HG03139 (cell line): Measurements from ENCODE around the gene UACA.
"Not testable (repeated sequence)": the region's sequence is repeated elsewhere in the genome, so short reads cannot be mapped to it uniquely, and the experiment has no call there.

Experiments used
- ATAC-seq: cut with Tn5 transposase; IDR thresholded peaks from one replicate; pipeline ENCODE4 v1.9.1; 2021; ENCODE audit not compliant: unreplicated experiment

UACA gene

GRCh38 chr15:70669006-70669602 lies 94.3 kb downstream of the UACA start:
- no peak for ATAC-seq

GRCh38 chr15:70665599-70665998 lies 97.8 kb downstream of the UACA start:
- ATAC-seq = no peak

GRCh38 chr15:70664494-70664893 lies 98.9 kb downstream of the UACA start:
- no peak for ATAC-seq

- ATAC-seq = not testable (repeated sequence)
Observed at GRCh38 chr15:70663069-70663468, 100.3 kb downstream of the UACA start.

- no peak for ATAC-seq
Observed at GRCh38 chr15:70659662-70660061, 103.7 kb downstream of the UACA start.

GRCh38 chr15:70658641-70659040 lies 104.7 kb downstream of the UACA start:
- no peak for ATAC-seq

GRCh38 chr15:70653426-70653825 lies 109.9 kb downstream of the UACA start:
- no peak for ATAC-seq

GRCh38 chr15:70652341-70652740 lies 111.0 kb downstream of the UACA start:
- ATAC-seq = no peak

- no peak for ATAC-seq
Observed at GRCh38 chr15:70651303-70651845, 112.0 kb downstream of the UACA start.

- no peak for ATAC-seq
Observed at GRCh38 chr15:70650567-70651302, 112.6 kb downstream of the UACA start.

- ATAC-seq = no peak
Observed at GRCh38 chr15:70647396-70647795, 116.0 kb downstream of the UACA start.

GRCh38 chr15:70646169-70646568 lies 117.2 kb downstream of the UACA start:
- ATAC-seq = no peak

GRCh38 chr15:70643783-70644125 lies 119.6 kb downstream of the UACA start:
- ATAC-seq = no peak

GRCh38 chr15:70643106-70643782 lies 120.1 kb downstream of the UACA start:
- ATAC-seq = no peak

- no peak for ATAC-seq
Observed at GRCh38 chr15:70636540-70637165, 126.7 kb downstream of the UACA start.

GRCh38 chr15:70635895-70636294 lies 127.5 kb downstream of the UACA start:
- no peak for ATAC-seq

GRCh38 chr15:70633991-70634390 lies 129.4 kb downstream of the UACA start:
- no peak for ATAC-seq

GRCh38 chr15:70633103-70633831 lies 130.1 kb downstream of the UACA start:
- ATAC-seq = no peak

- ATAC-seq = no peak
Observed at GRCh38 chr15:70632491-70633102, 130.8 kb downstream of the UACA start.

GRCh38 chr15:70632079-70632478 lies 131.3 kb downstream of the UACA start:
- no peak for ATAC-seq
